Measurements from ENCODE around the gene STRN. TPM values are rescaled to one million over a fixed set of nuclear protein-coding genes. Genes with fewer than 3 reads are reported as not detected.

Gene STRN
- total and polyA plus RNA-seq, 9 of the 15 experiments (the other 6 are each of a cell fraction or from before 2014, with no cell fraction given), result 1.3 to 31.2 (median 20.0) TPM

DNA sequence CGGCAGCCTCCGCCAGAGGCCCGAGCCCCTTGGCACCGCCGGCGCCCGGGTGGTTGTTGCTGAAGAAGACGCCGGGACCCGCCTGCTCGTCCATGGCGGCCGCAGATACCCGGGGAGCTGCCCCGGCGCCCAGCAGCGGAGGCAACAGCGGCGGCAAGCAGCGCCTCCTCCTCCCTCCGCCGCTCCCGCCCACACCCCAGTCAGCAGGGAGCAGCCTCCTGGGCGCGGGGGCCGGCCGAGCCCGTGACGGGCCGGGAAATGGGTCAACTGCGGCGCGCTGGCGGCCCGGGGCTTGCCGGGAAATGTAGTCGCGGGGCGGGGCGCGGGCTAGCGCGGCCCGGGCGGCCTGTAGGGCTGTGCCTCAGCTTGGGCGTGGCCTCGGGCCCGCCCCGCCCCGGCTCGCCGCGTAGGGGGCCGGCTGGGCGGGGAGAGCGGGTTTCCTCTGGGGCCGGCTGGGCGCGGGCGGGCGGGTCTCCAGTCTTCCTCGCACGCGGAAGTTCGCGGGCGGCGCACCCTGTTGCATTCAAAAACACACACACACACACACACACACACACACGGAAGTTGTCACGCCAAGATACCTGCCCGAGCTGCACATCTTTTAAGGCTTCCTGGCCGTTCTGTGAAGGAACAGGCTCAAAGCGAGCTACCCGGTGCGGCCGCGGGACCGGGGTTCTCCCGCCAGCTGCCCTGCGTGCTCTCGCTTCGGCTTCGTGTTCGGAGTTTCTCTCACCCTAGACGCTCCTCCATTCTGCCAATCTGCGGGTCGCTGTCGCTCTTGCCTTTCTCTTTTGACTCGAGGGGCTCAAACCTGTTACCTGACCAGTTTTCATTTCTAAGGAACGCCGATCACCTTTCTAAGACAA, at the start of gene STRN (continued):
- TF ChIP-seq, protein P1, sequence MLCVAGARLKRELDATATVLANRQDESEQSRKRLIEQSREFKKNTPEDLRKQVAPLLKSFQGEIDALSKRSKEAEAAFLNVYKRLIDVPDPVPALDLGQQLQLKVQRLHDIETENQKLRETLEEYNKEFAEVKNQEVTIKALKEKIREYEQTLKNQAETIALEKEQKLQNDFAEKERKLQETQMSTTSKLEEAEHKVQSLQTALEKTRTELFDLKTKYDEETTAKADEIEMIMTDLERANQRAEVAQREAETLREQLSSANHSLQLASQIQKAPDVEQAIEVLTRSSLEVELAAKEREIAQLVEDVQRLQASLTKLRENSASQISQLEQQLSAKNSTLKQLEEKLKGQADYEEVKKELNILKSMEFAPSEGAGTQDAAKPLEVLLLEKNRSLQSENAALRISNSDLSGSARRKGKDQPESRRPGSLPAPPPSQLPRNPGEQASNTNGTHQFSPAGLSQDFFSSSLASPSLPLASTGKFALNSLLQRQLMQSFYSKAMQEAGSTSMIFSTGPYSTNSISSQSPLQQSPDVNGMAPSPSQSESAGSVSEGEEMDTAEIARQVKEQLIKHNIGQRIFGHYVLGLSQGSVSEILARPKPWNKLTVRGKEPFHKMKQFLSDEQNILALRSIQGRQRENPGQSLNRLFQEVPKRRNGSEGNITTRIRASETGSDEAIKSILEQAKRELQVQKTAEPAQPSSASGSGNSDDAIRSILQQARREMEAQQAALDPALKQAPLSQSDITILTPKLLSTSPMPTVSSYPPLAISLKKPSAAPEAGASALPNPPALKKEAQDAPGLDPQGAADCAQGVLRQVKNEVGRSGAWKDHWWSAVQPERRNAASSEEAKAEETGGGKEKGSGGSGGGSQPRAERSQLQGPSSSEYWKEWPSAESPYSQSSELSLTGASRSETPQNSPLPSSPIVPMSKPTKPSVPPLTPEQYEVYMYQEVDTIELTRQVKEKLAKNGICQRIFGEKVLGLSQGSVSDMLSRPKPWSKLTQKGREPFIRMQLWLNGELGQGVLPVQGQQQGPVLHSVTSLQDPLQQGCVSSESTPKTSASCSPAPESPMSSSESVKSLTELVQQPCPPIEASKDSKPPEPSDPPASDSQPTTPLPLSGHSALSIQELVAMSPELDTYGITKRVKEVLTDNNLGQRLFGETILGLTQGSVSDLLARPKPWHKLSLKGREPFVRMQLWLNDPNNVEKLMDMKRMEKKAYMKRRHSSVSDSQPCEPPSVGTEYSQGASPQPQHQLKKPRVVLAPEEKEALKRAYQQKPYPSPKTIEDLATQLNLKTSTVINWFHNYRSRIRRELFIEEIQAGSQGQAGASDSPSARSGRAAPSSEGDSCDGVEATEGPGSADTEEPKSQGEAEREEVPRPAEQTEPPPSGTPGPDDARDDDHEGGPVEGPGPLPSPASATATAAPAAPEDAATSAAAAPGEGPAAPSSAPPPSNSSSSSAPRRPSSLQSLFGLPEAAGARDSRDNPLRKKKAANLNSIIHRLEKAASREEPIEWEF (CRISPR knock-in tag; IDR thresholded peaks at IDR 0.05), result no peak
- peak; percentile 65 for TF ChIP-seq RBM25 (IDR thresholded peaks at IDR 0.05; ENCODE audit: low read depth, low read length, severe bottlenecking)
- TF ChIP-seq, protein P2, sequence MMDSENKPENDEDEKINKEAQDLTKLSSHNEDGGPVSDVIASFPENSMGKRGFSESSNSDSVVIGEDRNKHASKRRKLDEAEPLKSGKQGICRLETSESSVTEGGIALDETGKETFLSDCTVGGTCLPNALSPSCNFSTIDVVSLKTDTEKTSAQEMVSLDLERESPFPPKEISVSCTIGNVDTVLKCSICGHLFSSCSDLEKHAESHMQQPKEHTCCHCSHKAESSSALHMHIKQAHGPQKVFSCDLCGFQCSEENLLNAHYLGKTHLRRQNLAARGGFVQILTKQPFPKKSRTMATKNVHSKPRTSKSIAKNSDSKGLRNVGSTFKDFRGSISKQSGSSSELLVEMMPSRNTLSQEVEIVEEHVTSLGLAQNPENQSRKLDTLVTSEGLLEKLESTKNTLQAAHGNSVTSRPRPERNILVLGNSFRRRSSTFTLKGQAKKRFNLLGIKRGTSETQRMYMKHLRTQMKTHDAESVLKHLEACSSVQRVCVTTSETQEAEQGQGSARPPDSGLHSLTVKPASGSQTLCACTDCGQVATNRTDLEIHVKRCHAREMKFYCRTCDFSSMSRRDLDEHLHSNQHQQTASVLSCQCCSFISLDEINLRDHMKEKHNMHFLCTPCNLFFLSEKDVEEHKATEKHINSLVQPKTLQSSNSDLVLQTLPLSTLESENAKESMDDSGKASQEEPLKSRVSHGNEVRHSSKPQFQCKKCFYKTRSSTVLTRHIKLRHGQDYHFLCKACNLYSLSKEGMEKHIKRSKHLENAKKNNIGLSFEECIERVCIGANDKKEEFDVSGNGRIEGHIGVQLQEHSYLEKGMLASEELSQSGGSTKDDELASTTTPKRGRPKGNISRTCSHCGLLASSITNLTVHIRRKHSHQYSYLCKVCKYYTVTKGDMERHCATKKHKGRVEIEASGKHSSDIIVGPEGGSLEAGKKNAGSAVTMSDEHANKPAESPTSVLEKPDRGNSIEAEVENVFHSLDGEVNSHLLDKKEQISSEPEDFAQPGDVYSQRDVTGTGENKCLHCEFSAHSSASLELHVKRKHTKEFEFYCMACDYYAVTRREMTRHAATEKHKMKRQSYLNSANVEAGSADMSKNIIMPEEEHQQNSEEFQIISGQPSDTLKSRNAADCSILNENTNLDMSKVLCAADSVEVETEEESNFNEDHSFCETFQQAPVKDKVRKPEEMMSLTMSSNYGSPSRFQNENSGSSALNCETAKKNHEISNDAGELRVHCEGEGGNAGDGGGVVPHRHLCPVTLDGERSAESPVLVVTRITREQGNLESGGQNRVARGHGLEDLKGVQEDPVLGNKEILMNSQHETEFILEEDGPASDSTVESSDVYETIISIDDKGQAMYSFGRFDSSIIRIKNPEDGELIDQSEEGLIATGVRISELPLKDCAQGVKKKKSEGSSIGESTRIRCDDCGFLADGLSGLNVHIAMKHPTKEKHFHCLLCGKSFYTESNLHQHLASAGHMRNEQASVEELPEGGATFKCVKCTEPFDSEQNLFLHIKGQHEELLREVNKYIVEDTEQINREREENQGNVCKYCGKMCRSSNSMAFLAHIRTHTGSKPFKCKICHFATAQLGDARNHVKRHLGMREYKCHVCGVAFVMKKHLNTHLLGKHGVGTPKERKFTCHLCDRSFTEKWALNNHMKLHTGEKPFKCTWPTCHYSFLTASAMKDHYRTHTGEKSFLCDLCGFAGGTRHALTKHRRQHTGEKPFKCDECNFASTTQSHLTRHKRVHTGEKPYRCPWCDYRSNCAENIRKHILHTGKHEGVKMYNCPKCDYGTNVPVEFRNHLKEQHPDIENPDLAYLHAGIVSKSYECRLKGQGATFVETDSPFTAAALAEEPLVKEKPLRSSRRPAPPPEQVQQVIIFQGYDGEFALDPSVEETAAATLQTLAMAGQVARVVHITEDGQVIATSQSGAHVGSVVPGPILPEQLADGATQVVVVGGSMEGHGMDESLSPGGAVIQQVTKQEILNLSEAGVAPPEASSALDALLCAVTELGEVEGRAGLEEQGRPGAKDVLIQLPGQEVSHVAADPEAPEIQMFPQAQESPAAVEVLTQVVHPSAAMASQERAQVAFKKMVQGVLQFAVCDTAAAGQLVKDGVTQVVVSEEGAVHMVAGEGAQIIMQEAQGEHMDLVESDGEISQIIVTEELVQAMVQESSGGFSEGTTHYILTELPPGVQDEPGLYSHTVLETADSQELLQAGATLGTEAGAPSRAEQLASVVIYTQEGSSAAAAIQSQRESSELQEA (IDR thresholded peaks at IDR 0.05; ENCODE audit: low read depth), result peak; percentile 90
- TF ChIP-seq ZNF217 (CRISPR knock-in tag; IDR thresholded peaks at IDR 0.05), result no peak
- TF ChIP-seq, protein P3, sequence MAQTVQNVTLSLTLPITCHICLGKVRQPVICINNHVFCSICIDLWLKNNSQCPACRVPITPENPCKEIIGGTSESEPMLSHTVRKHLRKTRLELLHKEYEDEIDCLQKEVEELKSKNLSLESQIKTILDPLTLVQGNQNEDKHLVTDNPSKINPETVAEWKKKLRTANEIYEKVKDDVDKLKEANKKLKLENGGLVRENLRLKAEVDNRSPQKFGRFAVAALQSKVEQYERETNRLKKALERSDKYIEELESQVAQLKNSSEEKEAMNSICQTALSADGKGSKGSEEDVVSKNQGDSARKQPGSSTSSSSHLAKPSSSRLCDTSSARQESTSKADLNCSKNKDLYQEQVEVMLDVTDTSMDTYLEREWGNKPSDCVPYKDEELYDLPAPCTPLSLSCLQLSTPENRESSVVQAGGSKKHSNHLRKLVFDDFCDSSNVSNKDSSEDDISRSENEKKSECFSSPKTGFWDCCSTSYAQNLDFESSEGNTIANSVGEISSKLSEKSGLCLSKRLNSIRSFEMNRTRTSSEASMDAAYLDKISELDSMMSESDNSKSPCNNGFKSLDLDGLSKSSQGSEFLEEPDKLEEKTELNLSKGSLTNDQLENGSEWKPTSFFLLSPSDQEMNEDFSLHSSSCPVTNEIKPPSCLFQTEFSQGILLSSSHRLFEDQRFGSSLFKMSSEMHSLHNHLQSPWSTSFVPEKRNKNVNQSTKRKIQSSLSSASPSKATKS (CRISPR knock-in tag; IDR thresholded peaks at IDR 0.05), result no peak
- no peak for TF ChIP-seq GABPB2 (CRISPR knock-in tag; conservative IDR thresholded peaks at IDR 0.05)
- TF ChIP-seq POLR2G (IDR thresholded peaks at IDR 0.05; ENCODE audit: low read depth, low read length), result peak; percentile 92
- TF ChIP-seq, protein P4, sequence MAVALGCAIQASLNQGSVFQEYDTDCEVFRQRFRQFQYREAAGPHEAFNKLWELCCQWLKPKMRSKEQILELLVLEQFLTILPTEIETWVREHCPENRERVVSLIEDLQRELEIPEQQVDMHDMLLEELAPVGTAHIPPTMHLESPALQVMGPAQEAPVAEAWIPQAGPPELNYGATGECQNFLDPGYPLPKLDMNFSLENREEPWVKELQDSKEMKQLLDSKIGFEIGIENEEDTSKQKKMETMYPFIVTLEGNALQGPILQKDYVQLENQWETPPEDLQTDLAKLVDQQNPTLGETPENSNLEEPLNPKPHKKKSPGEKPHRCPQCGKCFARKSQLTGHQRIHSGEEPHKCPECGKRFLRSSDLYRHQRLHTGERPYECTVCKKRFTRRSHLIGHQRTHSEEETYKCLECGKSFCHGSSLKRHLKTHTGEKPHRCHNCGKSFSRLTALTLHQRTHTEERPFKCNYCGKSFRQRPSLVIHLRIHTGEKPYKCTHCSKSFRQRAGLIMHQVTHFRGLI (CRISPR knock-in tag; IDR thresholded peaks at IDR 0.05), result no peak

Data from K562 (cell line).